ENCODE results near the gene PACS1.

DNA sequence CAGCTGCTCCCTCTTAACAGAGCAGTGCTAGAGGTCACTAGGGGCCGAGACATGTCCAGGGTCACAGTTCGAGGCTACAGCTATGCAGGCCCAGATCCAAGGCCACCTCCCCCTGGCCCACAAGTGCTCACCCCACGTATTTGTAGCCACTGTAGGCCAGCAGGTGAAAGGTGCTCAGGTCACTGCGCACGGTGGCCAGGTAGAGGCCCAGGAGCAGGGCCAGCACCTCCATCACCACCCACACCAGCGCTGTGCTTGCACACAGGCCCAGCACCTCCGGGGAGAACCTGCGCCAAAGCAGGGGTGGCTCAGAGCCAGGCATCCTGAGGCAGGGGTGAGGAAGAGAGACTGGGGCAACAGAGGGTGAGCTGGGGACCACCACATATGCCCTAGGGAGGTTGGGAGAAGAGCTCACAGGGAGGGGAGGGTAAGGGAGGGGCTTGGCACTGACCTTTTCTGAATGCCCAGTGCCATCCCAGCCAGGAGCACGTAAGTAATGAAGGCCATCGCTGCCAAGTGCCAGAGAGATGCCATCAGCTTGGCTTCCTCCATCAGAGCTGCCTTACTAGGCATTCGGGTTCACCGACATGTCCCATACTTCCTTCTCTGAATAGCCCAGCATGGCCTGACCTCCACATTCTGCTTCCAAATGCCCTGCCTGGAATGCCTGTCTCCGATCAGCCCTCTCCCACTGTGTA is 215.3 kb downstream of the PACS1 start:
- TF ChIP-seq SMC3 (IDR thresholded peaks at IDR 0.05; ENCODE audit: low read depth, low read length) (no peak), EP300 (IDR thresholded peaks at IDR 0.05; ENCODE audit: borderline replicate concordance in 1 of 2, low read depth in 1 of 2, low read length in 1 of 2) (no peak), MXI1 (IDR thresholded peaks at IDR 0.05; ENCODE audit: low read depth, low read length) (no peak)
- TF ChIP-seq, protein P1, sequence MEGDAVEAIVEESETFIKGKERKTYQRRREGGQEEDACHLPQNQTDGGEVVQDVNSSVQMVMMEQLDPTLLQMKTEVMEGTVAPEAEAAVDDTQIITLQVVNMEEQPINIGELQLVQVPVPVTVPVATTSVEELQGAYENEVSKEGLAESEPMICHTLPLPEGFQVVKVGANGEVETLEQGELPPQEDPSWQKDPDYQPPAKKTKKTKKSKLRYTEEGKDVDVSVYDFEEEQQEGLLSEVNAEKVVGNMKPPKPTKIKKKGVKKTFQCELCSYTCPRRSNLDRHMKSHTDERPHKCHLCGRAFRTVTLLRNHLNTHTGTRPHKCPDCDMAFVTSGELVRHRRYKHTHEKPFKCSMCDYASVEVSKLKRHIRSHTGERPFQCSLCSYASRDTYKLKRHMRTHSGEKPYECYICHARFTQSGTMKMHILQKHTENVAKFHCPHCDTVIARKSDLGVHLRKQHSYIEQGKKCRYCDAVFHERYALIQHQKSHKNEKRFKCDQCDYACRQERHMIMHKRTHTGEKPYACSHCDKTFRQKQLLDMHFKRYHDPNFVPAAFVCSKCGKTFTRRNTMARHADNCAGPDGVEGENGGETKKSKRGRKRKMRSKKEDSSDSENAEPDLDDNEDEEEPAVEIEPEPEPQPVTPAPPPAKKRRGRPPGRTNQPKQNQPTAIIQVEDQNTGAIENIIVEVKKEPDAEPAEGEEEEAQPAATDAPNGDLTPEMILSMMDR (IDR thresholded peaks at IDR 0.05) = no peak

All from SK-N-SH (cell line).